Hepatocyte (in vitro differentiated cells): ENCODE data around the gene MICAL2. TPM values are rescaled to one million over a fixed set of nuclear protein-coding genes. Genes with fewer than 3 reads are reported as not detected.

Source experiments
- DNase-seq: peaks from one replicate; pipeline ENCODE4 v3.0.0-alpha.2; 2016; ENCODE audit warnings: low spot score
- H2AFZ ChIP-seq: fragments of 200-600 bp; sonication (generic); 2 replicates; pipeline ENCODE4 v1.6.0; 2016; ENCODE audit warnings: antibody characterized with exemption, mild to moderate bottlenecking
- H3K27ac ChIP-seq: fragments of 200-600 bp; sonication (generic); 2 replicates; pipeline ENCODE4 v1.5.1; 2016; ENCODE audit warnings: mild to moderate bottlenecking
- H3K27me3 ChIP-seq: fragments of 200-600 bp; sonication (generic); 2 replicates; pipeline ENCODE4 v1.6.1; 2016
- H3K36me3 ChIP-seq: fragments of 200-600 bp; sonication (generic); replicated peaks from 2 replicates; pipeline ENCODE4 v1.5.1; 2016; ENCODE audit warnings: low read depth; ENCODE audit not compliant: insufficient read depth
- H3K4me1 ChIP-seq: fragments of 200-600 bp; sonication (generic); 2 replicates; pipeline ENCODE4 v1.5.1; 2016; ENCODE audit warnings: mild to moderate bottlenecking, moderate library complexity; ENCODE audit not compliant: insufficient read depth
- H3K4me2 ChIP-seq: fragments of 200-600 bp; sonication (generic); 2 replicates; pipeline ENCODE4 v1.6.0; 2016
- H3K4me3 ChIP-seq: fragments of 200-600 bp; sonication (generic); 2 replicates; pipeline ENCODE4 v1.5.1; 2016; ENCODE audit warnings: mild to moderate bottlenecking
- H3K79me2 ChIP-seq: fragments of 200-600 bp; sonication (generic); 2 replicates; pipeline ENCODE4 v1.6.0; 2017; ENCODE audit warnings: mild to moderate bottlenecking
- H3K9me2 ChIP-seq: fragments of 200-600 bp; sonication (generic); replicated peaks from 2 replicates; pipeline ENCODE4 v1.6.0; 2017; ENCODE audit warnings: mild to moderate bottlenecking; ENCODE audit not compliant: insufficient read depth
- H3K9me3 ChIP-seq: fragments of 200-600 bp; sonication (generic); 2 replicates; pipeline ENCODE4 v1.5.1; 2016; ENCODE audit warnings: low read depth, mild to moderate bottlenecking
- H4K20me1 ChIP-seq: fragments of 200-600 bp; sonication (generic); 2 replicates; pipeline ENCODE4 v1.6.0; 2016; ENCODE audit warnings: mild to moderate bottlenecking; ENCODE audit not compliant: insufficient read depth, poor library complexity, severe bottlenecking
- EZH2 ChIP-seq: fragments of 200-600 bp; sonication (generic); IDR thresholded peaks from 2 replicates; pipeline ENCODE4 v1.6.1; 2016; ENCODE audit warnings: antibody characterized with exemption, mild to moderate bottlenecking, borderline replicate concordance
- EZH2phosphoT487 ChIP-seq: fragments of 200-600 bp; sonication (generic); IDR thresholded peaks from one replicate; pipeline ENCODE4 v1.6.1; 2018; ENCODE audit warnings: antibody characterized with exemption, mild to moderate bottlenecking, low read depth, moderate library complexity; ENCODE audit not compliant: unreplicated experiment, severe bottlenecking
- WGBS: methylation state at CpG from one replicate; pipeline ENCODE4 v1.1.6; 2016; ENCODE audit warnings: low lambda C conversion rate; ENCODE audit errors: missing lambda C conversion rate; 5-methylcytosine and 5-hydroxymethylcytosine counted together
- polyA plus RNA-seq: library from polyadenylated mRNA; unstranded; fragments of >200 nt; fragmentation: Nextera tagmentation; extraction: Ambion mirVana; gene quantifications from 2 replicates; pipeline ENCODE4 v1.2.1, GENCODE V29; 2016
- total RNA-seq: library from RNA; depleted of rRNA; stranded (reverse); fragments of >200 nt; gene quantifications from 2 replicates; pipeline ENCODE4 v1.2.3, GENCODE V29; 2014
- TF ChIP-seq, protein P1 (sequence below): fragments of 200-600 bp; sonication (generic); IDR thresholded peaks from 2 replicates; pipeline ENCODE4 v1.5.1; 2016; ENCODE audit warnings: antibody characterized with exemption, mild to moderate bottlenecking; ENCODE audit not compliant: poor library complexity

Gene MICAL2
- total and polyA plus RNA-seq, 2 experiments from 2014 or later, result 36.8 to 56.0 TPM

GRCh38 chr11:12245549-12246016, 135.2 kb downstream of the MICAL2 start:
- 86% methylated on average over 3 of the region's 3 CpGs for WGBS
- DNase-seq, result no peak
- H3K27ac ChIP-seq, result no peak overlapping the region
- no peaks in the 10 kb centered on the region for H3K9me2 ChIP-seq
- H3K4me1 ChIP-seq, result peaks cover 16% of the 10 kb centered on the region
- no peaks in the 10 kb centered on the region for H3K9me3 ChIP-seq
- no peak overlapping the region for H3K4me3 ChIP-seq
- no peak overlapping the region for H3K4me2 ChIP-seq
- no peaks in the 10 kb centered on the region for H3K27me3 ChIP-seq
- no peak for TF ChIP-seq EZH2
- no peak for TF ChIP-seq EZH2phosphoT487
- TF ChIP-seq, protein P1, sequence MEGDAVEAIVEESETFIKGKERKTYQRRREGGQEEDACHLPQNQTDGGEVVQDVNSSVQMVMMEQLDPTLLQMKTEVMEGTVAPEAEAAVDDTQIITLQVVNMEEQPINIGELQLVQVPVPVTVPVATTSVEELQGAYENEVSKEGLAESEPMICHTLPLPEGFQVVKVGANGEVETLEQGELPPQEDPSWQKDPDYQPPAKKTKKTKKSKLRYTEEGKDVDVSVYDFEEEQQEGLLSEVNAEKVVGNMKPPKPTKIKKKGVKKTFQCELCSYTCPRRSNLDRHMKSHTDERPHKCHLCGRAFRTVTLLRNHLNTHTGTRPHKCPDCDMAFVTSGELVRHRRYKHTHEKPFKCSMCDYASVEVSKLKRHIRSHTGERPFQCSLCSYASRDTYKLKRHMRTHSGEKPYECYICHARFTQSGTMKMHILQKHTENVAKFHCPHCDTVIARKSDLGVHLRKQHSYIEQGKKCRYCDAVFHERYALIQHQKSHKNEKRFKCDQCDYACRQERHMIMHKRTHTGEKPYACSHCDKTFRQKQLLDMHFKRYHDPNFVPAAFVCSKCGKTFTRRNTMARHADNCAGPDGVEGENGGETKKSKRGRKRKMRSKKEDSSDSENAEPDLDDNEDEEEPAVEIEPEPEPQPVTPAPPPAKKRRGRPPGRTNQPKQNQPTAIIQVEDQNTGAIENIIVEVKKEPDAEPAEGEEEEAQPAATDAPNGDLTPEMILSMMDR, result no peak
- no peak overlapping the region for H2AFZ ChIP-seq
- H3K79me2 ChIP-seq, result no peaks in the 10 kb centered on the region
- H3K36me3 ChIP-seq, result no peaks in the 10 kb centered on the region
- H4K20me1 ChIP-seq, result no peaks in the 10 kb centered on the region

- WGBS, result 89% methylated on average over 5 of the region's 5 CpGs
- Histone ChIP-seq H3K36me3 (no peaks in the 10 kb centered on the region), H2AFZ (no peak overlapping the region), H3K27me3 (no peaks in the 10 kb centered on the region), H3K4me1 (peaks cover 16% of the 10 kb centered on the region), H3K9me2 (no peaks in the 10 kb centered on the region), H3K4me2 (no peak overlapping the region), H3K79me2 (no peaks in the 10 kb centered on the region), H4K20me1 (no peaks in the 10 kb centered on the region), H3K27ac (no peak overlapping the region), H3K9me3 (no peaks in the 10 kb centered on the region), H3K4me3 (no peak overlapping the region)
- DNase-seq, result no peak
- no peak for TF ChIP-seq EZH2phosphoT487
These were observed 135.8 kb downstream of the MICAL2 start for GRCh38 chr11:12246147-12246546.

GRCh38 chr11:12246989-12247388, 136.6 kb downstream of the MICAL2 start:
- Histone ChIP-seq H3K4me1 (peaks cover 16% of the 10 kb centered on the region), H3K4me3 (no peak overlapping the region), H3K36me3 (no peaks in the 10 kb centered on the region), H3K79me2 (no peaks in the 10 kb centered on the region), H3K4me2 (no peak overlapping the region), H3K9me3 (no peaks in the 10 kb centered on the region), H4K20me1 (no peaks in the 10 kb centered on the region), H3K27me3 (no peaks in the 10 kb centered on the region), H2AFZ (no peak overlapping the region), H3K27ac (no peak overlapping the region), H3K9me2 (no peaks in the 10 kb centered on the region)
- DNase-seq, result no peak
- 86% methylated on average over 4 of the region's 4 CpGs for WGBS
- TF ChIP-seq EZH2 (no peak), EZH2phosphoT487 (no peak)
- TF ChIP-seq, protein P1, result no peak

GRCh38 chr11:12247543-12248254, 137.3 kb downstream of the MICAL2 start:
- no peak overlapping the region for H2AFZ ChIP-seq
- no peaks in the 10 kb centered on the region for H3K36me3 ChIP-seq
- no peaks in the 10 kb centered on the region for H3K9me2 ChIP-seq
- no peaks in the 10 kb centered on the region for H4K20me1 ChIP-seq
- no peaks in the 10 kb centered on the region for H3K27me3 ChIP-seq
- H3K4me1 ChIP-seq, result peaks cover 16% of the 10 kb centered on the region
- H3K79me2 ChIP-seq, result no peaks in the 10 kb centered on the region
- no peak for DNase-seq
- H3K27ac ChIP-seq, result peak overlapping the region; percentile 76
- 77% methylated on average over 3 of the region's 3 CpGs for WGBS
- H3K4me3 ChIP-seq, result no peak overlapping the region
- peak overlapping the region; percentile 48 for H3K4me2 ChIP-seq
- no peaks in the 10 kb centered on the region for H3K9me3 ChIP-seq
- TF ChIP-seq EZH2 (no peak), EZH2phosphoT487 (no peak)
- TF ChIP-seq, protein P1, result no peak
